Midbrain (tissue), 1 donor: ENCODE data around the gene CRYBA2.

ENCODE experiments used
- DNase-seq: peaks from one replicate; lab custom pipeline; 2025; lab: John Stamatoyannopoulos, UW

CRYBA2 gene

GRCh38 chr2:218956039-218956438, 37.2 kb downstream of the CRYBA2 start:
- DNase-seq = no peak

DNA sequence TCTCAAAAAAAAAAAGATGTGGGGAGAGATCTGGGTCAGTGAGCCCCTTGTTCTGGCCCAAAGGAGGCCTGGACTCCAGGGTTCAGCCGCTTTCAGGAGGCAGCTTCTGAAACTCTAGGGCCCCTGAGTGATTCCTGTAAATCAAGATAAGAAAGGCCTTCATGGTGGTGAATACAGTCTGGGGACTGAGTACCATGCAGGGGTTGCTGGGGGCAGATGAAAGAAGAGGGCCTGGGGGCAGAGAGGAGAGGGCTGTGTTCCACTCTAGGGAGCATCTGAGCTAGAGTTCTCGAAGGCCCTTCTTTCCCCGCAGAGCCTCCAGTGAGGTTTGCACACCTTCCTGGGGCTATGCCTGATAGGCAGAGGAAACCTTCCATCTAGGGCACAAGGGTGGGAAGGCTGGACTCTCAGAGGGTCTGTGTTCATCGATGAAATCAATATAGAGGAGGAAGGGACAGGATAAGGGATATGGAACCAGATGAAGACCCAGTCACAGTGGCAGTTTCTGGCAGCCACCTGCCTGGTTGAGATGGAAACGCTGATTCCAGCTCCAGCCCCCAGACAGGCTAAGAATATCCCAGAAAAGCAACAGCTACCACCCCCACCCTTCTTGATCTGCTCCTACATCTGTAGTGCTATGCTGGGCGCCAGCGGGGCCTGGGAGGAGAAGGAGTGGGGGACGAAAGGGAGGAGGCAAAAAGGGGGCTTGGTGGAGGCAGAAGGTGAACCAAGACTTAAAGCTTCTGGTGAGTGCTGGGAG, 38.5 kb downstream of the CRYBA2 start:
- no peak for DNase-seq

GRCh38 chr2:218953366-218953954, 39.8 kb downstream of the CRYBA2 start:
- DNase-seq = no peak

DNA sequence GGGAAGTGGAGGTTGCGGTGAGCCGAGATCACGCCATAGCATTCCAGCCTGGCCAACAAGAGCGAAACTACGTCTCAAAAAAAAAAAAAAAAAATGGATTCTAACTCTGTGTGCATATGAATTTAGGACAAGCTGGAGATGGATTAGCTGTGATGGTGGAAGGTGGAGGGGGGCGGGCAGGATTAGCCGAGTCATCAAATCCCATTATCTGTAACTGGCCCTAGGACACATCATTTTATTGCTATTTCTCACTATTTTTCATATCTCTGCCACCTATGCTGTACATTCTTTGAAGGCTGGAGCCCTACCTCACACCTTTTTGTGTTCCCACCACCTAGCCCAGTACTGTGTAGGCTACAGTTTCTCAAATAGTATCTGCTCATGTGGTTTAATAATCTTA, 41.1 kb downstream of the CRYBA2 start:
- no peak for DNase-seq

- DNase-seq = no peak
Observed at GRCh38 chr2:218946621-218947020, 46.6 kb downstream of the CRYBA2 start.

GRCh38 chr2:218944759-218945404, 48.3 kb downstream of the CRYBA2 start:
- DNase-seq = no peak
